ENCODE data around the gene NFASC.

- no peak for TF ChIP-seq CTCF (IDR thresholded peaks at IDR 0.05)
- TF ChIP-seq POLR2A (IDR thresholded peaks at IDR 0.05), result no peak
Observed at GRCh38 chr1:205065666-205066065, 195.0 kb downstream of the NFASC start.
